GM19238 (cell line): ENCODE measurements around the gene NHLH1.
"Not testable (repeated sequence)": the region's sequence is repeated elsewhere in the genome, so short reads cannot be mapped to it uniquely, and the experiment has no call there.

Experiments used
- DNase-seq: peaks from one replicate; pipeline ENCODE4 v3.0.0; 2011; ENCODE audit warnings: low spot score; ENCODE audit not compliant: insufficient read length

Gene NHLH1

DNA sequence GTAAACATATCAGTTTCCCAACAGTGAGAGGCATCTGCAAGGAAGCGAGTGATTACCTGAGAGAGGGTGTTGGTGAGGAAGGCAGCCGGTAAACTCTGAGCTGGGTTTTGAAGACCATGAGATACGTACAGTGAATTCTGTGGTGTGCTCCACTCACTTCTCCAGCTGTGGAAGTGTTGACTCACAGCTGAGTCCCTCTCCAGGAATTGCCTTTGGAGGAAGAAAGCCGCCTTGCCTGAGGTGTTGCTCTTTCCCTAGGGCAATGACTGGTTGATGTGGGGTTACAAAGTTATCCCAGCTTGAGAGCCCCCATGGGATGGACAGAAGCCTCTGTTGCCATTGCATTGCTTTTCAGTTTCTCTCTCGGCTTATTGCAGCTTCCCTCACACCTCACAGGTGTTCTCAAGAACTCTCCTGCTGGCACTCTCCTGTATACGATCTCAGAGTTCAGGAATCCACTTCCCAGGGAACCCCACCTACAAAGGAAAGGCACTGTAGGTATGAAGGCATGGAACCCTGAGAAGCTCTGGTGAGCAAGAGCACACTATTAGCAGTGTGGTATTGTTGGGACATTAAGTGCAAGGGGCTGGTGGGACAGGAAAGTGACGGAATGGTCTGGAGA lies 10.8 kb downstream of the NHLH1 start:
- DNase-seq = no peak

DNA sequence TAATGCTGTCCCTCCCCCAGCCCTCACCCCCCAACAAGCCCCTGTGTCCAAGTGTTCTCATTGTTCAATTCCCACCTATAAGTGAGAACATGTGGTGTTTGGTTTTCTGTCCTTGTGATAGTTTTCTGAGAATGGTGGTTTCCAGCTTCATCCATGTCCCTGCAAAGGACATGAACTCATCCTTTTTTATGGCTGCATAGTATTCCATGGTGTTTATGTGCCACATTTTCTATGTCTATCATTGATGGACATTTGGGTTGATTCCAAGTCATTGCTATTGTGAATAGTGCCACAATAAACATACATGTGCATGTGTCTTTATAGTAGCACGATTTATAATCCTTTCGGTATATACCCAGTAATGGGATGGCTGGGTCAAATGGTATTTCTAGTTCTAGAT lies 17.9 kb downstream of the NHLH1 start:
- not testable (repeated sequence) for DNase-seq

DNA sequence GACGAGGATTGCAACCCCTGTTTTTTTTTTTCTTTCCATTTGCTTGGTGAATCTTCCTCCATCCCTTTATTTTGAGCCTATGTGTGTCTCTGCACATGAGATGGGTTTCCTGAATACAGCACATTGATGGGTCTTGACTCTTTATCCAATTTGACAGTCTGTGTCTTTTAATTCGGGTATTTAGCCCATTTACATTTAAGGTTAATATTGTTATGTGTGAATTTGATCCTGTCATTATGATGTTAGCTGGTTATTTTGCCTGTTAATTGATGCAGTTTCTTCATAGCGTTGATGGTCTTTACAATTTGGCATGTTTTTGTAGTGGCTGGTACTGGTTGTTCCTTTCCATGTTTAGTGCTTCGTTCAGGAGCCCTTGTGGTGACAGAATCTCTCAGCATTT lies 21.5 kb downstream of the NHLH1 start:
- DNase-seq = not testable (repeated sequence)

DNA sequence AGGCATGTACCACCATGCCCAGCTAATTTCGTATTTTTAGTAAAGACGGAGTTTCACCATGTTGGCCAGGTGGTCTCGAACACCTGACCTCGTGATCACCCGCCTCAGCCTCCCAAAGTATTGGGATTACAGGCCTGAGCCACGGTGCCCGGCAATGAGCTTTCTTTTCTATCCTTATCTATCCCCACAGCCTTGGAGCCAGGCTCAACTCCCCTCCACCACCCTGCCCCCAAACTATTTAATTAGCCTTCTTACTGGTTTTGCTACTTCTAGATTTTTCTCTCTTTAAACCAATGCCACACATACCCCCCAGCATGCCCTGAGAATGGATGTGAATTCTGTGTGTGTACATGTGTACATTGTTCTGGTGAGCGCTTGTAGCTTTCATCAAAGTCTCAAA lies 27.8 kb downstream of the NHLH1 start:
- DNase-seq = no peak

DNA sequence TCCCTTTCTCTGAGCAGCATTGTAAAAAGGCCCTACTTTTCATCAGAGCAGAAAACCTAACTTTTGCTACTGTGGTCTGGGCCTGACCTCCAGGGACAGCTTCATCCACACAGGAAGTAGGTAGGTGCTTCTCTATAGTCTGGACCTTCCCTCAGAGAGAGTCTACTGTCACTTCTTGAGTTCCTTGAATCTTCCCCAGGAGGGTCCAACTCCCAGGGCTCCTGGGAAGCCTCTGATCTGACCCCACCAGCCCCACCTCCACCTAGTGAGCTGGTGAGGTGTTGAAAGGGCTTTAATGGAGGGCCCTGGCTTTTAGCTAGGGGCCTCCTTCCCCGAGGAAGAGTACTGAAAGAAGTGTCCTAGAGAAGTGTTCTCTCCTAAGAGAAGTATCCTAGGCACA lies 30.8 kb downstream of the NHLH1 start:
- no peak for DNase-seq

DNA sequence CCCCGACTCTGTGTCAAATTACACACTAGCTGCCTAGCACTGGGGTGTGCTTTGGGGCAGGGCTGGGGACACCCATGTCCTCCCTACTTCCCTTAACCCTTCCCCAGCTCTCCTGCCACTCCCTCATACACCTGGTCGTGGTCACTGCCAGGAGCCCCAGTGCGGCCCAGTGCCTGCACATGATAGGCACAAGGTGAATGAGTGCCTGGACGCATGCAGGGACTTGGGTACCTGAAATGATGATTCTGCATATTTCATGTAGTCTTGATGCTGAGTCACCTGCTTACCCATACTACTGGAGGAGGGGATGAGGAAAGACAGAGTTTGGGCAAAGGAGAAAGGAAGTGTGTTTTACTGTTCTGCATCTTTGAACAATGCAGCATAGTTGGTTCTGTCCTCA lies 32.0 kb downstream of the NHLH1 start:
- DNase-seq = no peak

DNA sequence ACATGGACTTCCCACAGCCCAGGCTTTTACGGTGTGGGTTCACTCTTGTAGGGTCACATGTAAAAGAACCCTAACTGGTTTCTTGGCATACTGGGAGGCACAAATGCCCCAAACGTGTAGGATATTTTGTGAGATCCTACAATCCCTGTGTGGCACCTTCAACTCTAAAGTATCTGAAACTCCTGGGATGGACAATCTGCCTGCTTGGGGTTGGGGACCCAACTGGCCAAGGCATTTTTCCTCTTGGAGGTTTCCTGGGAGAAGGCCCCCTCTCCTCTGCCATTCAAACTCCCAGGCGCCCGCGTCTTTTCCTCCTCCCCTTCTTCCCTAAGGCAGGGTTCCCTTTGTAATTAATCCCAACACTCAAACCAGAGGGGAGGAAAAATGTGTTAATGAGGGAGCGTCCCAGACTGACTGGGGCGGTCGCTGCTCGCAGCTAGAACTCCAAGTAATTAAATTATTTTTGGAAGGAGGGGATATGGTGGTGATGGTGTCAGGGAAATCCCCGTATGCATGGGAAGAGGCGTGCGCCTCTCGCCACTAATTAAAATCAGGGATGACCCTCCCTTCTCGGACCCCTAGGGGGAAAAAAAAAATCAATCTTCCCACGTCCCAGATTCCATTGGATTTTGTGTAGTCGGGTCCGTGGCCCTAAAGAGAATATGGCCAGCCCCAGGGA lies 32.8 kb downstream of the NHLH1 start:
- DNase-seq = no peak

DNA sequence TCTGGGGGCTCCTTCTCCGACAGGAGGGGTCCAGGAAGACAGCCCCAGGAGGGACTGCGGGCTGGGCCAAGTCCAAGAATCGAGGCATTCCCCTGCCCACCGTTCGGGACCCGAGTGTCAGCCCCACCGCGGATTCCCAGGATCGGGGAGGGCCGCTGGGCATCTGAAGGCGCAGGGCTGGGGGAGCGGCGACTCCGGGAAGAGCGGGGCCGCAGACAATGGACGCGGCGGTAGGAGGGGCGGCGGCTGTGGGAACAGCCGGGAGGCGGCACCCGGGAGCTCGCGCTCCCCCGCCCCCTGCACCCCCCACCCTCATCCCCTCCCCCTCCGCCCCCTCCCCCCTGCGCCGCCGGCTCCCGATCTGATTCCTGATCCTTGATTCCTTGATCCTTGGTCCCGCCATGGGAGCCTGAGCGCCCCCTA lies 33.4 kb downstream of the NHLH1 start, which contains the start of gene VANGL2:
VANGL2 (plus strand) TSS at position 342 of the 423 bp plus-strand sequence. CDS start 15,274 bp downstream, outside the sequence.
- peak; percentile 55 for DNase-seq

DNA sequence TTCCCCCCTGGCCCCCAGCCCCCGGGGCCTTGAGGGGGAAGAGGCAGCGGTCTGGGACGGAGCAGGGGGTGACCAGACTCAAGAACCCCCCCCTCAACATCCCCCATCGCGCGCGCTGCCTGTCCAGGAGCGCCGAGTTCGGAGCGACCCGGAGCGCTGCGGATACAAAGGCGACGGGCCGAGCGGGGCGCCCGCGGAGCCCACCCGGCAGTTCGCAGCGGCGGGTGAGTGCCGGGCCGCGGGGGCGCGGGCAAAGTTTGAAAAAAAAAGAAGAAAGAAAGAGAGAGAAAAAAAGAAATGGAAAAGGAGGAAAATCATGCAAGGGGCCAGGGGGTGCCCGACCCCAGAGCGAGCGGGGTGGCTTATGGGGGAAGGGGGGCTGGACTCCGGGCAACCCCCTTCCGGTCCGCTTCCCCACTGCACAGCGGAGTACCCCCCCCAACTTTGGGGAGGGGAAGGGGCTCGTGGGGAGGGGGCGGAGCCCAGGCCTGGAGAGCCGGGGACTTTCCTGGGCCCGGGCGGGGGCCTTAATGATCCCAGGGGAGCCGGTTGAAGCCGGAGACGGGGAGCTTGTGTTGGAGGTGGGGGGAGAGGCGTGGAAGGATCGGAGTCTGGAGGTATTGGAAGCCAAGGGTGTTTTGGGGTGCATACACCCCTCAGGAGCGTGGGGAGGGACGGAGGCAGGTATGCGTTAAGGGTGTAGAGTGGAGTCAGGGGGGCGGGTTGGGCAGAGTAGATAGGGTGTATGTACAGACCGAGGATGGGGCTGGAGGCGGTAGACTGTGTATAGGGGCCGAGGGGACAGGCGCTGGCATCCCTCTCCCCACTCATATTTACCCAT lies 34.0 kb downstream of the NHLH1 start:
- no peak for DNase-seq

DNA sequence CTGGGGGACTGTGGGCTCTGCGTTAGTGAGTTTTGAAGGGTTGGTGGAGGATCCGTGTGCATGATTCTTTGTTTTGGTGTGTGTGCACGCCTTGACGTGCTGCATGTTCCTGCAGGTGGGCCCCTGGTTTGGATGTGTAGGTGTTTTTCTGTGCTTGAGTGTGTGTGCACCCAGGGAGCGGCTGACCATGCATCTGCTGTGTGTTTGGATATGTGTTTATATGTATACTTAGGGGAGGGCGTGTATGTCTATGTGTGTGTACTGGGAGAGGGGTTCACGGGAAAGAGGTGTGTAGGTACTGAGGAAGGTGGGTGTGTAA lies 34.6 kb downstream of the NHLH1 start:
- no peak for DNase-seq

DNA sequence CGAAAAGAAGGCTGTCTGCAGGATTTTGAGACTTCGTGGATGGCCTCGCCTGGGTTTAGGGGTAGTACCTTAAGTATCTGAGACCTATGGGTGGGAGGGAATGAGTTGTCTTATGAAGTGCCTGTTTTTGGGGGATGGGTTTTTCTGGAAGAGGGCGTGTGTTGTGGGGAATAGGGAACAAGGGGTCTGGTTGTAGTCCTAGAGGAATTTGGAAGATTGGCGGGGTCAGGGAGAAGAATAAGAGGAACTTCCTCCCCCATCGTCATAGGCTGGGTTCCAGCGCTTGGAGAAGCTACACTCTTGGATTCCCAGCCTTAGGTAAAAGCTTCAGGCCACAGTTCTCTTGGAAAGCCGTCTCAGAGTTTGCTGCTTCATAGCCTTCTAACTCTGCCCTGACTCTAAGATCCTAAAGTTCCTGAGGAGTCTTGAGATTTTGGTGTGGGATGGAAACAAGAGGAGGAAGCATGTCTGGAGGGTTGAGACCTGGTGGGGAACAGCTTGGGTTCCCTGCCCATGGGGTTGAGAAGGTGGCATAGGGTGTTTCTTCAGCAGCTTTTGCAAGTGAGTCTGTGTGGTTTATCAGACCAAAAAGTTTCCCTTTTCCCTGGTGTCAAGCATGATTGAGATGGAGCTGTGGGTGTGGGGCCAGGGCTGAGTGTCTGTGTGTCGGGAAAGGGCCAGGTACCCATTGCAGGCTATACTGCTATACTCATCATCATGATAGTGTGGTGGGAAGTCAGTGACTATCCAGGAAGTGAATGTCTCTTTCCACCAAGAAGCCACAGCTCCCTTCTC lies 35.3 kb downstream of the NHLH1 start:
- DNase-seq = no peak

DNA sequence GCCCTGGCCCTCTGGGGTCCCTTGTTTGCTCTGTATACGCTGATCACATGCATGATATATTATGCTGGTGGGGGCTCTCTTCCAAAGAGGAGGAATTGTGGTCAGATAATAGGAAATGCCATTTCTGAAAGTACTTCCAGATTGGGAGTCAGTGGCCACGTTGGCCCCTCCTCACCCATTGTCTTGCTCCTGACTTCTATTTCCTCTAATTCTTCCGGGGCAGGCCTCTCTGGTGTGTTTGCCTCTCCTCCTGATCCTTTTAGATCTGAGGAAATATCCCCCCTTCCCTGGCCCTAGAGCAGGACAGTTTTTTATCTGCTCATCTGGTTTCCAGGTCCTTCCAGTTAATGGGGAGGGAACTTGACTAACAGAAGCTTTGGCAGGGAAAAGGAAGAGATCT lies 36.4 kb downstream of the NHLH1 start:
- DNase-seq = no peak

DNA sequence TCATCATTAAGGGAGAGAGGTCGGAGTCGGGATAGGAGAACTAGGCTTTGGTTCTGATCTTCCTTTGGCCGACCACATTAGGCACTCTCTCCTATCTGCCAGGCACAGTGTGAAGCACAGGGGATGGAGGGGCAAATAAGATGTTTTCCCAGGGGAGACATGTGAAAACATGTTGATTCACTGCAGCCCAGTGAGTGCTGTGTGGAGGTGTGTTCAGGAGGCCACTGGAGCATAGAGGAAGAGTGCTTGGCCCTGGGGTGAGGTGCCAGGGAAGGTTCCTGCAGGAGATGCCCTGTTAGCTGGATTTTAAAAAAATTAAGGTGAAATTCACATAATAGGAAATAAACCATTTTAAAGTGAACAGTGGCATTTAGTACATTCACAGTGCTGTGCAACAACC lies 37.2 kb downstream of the NHLH1 start:
- no peak for DNase-seq

DNA sequence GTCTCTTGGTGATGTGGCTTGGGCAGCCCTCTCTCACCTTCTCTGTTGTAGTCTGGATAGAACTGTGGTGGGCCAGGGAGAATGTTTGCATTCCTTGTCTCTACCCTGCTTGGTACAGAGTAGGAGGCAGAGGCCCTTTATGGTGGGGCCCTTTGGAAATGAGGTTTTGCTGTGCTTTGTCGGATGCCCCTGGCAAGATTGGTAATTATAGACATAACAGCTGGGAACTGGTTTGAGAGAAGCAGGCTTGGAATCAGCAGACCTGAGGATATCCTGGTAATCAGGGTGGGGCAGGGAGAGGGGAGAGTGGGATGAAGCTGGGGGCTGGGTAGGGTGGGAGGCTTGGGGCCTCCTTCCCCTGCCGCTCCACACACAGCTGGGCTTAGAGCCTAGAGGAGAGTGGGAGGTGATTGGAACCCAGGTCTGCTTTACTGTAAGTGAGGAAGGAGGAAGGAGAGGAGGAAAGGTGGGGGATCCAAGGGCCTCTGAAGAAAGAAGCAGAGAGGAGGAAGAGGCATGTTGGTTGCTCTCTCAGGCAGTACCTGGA lies 38.5 kb downstream of the NHLH1 start:
- DNase-seq = no peak

DNA sequence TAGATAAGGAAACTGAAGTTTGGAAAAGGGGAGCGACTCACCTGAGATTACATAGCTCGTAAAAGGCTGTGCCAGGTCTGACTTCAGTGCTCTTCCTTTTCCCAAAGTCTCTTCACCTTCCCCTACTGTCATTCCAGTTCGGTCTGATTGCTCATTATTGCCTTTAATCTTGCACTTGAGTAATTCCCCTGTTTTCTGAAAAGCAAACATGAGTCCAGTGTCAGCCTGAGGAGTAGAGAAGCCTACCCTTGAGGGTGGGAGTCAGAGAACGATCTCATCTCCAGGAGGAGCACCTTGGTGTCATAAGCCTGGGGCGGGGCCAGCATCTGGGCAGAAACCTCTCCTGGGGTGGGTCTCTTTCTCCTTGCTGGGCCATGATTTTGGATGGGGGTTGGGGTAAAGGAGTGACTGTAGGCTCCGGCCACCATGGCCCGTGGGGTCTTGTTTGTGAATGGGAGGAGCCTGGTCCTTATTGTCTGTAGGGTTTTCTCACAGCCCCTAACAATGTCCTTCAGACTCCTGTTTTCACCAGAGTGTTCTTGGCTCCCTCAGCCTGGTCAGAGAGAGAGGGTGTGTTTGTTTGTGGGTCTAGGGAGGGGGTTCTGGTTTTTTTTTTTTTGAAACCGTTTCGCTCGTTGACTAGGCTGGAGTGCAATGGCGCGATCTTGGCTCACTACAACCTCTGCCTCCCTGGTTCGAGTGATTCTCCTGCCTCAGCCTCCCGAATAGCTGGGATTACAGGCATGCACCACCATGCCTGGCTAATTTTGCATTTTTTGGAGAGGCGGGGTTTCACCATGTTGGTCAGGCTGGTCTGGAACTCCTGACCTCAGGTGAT lies 39.5 kb downstream of the NHLH1 start:
- no peak for DNase-seq

DNA sequence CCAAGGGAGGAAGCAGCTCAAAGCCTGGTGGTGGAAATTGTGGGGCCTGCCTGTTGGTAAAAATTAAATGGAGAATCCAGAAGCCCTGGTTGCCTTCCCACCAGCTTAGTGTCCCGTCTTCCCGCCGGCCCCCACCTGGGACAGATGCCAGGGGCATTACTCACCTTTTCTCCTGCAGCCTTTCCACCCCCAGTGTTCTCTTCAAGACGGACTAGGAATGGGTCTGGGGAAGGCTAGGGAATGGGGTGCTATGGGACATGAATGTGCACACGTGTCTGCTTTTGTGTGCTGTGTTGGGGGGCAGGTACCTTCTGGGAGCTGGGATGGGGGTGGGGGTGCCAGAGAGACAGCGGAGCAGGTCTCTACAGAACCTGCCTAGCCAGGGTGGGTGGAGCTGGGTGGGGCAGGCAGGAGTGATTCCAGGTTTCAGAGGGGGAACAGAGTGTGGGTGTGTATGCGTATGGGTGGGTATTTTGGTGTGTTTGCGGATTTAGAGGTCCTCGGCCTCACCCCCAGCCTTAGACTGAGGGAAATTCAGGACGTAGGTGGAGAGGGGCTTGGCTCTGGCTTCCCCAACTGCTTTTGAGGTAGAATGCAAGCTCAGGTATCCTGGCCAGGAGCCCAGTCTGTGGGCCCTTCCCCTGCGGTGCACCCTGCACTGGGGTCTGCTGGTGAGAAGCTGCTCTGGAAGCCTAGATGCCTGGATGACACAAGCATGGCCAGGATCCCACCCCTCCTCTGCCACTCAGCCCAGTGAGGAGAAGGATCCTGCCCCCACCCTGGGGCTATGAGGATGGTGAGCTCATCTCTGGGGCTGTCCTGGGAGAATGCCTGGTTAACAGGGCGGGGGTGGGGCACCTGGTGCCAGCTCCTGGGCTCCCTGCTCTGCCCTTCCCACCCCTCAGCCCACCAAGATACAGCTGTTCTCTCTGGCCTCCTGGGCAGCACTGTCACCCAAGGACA lies 41.2 kb downstream of the NHLH1 start:
- DNase-seq = no peak

DNA sequence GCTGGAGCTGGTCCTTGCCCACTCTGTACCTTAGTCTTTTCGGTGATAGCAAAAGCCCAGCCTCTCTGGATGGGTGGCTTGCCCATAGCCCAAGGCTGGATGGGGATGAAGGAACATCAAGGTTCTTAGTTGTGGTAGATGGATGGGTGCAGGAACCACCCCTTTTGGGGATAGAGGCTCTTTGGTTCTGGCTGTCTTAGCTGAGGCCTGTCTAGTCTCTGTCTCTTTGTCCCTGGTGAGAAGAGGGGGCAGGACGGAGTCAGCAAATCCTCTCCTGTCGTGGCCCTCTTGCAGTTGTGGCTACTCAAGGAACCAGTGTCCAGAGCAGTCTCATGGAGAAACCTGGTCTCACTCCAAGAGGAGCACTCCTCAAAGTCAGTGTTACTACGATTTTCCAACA lies 42.0 kb downstream of the NHLH1 start:
- no peak for DNase-seq

DNA sequence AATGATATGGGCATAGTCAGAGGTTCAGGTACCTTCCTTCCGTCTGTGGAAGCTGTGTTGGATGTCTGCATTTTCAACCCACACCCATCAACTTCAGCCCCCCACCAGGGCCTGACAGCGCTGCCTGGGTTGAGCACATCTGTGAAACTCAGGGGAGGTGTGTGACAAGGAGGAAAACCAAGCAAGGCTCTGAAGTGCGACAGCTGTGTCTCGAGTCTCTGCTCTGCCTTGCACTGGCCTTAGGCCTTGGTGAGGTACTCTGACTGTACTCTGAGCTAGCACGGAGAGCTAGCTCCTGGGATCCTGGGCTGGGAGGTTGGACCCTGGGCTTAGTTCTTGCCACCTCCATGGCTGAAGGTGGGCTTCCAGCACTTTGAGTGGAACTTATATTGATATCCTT lies 42.6 kb downstream of the NHLH1 start:
- no peak for DNase-seq

DNA sequence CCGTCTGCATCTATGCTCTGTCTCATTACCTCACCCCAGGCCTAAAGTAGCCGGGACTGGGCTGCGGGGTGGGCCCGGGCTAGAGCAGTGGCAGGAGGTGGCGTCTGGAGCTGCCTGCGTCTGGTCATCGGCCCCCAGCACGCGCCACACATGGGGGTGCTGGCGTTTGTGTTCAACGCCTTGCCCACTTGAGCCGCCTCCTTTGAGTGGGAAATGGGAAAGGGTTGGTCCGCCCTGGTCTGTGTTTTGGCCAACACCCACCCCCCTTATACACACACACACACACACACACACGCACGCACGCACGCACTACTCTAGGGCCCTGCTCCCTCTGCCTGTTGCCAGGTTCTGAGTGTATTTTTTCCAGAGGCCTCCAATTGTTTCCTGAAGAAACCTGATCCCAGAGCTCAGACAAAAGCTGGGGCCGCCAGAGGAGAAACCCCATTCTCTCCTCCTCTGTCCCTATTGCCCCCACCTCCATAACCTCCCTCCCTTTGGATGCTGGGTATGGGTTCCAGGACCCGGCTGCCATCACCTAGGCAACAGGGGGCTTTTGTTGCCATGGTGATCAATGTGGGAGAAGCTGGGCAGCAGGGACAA lies 43.6 kb downstream of the NHLH1 start:
- no peak for DNase-seq
